ENCODE measurements around the gene PSME3IP1.
A peak's percentile ranks its signal among the peaks of the same experiment; 100 is the strongest.

- TF ChIP-seq CTCF (IDR thresholded peaks at IDR 0.05) (peak in 1 of 3 donors; percentile 26), POLR2A (IDR thresholded peaks at IDR 0.05) (peak; percentile 76), POLR2AphosphoS5 (IDR thresholded peaks at IDR 0.05) (peak; percentile 83 to 89 (median 85))
Measured at GRCh38 chr16:57185945-57186871, at the start of gene PSME3IP1, which contains the start of gene RSPRY1.

Data from breast epithelium (tissue), 3 donors.